Keratinocyte (primary cell): ENCODE results near the gene NQO2. TPM values are rescaled to one million over a fixed set of nuclear protein-coding genes. Genes with fewer than 3 reads are reported as not detected.

ENCODE experiments used
- DNase-seq: peaks from one replicate; pipeline ENCODE4 v3.0.0-alpha.2; 2011; ENCODE audit warnings: low read depth, missing footprints, low spot score
- FAIRE-seq: peaks from 2 replicates; lab custom pipeline; 2011; peaks lifted over from hg19 to GRCh38; lab: Jason Lieb, UNC
- H2AFZ ChIP-seq: 2 replicates; pipeline ENCODE4 v1.6.0; 2012; ENCODE audit warnings: low read length, control low read depth, inconsistent platforms; ENCODE audit not compliant: control insufficient read depth
- H3K27ac ChIP-seq: 2 replicates; pipeline ENCODE4 v1.5.1; 2011; ENCODE audit warnings: low read length; ENCODE audit not compliant: control insufficient read depth, insufficient read depth
- H3K27me3 ChIP-seq: 3 replicates; pipeline ENCODE4 v1.6.0; 2011; ENCODE audit warnings: low read length; ENCODE audit not compliant: control insufficient read depth, insufficient read depth; ENCODE audit errors: extremely low read depth
- H3K36me3 ChIP-seq, 2 experiments: 2 replicates in 1 of 2; 3 replicates in 1 of 2; pipeline ENCODE4 v1.5.1; 2011; ENCODE audit warnings: low read length in 2 of 2, mild to moderate bottlenecking in 1 of 2; ENCODE audit not compliant: control insufficient read depth in 2 of 2, insufficient read depth in 2 of 2; ENCODE audit errors: extremely low read depth in 1 of 2
- H3K4me1 ChIP-seq: 3 replicates; pipeline ENCODE4 v1.5.1; 2011; ENCODE audit warnings: low read length; ENCODE audit not compliant: control insufficient read depth, insufficient read depth; ENCODE audit errors: extremely low read depth
- H3K4me2 ChIP-seq: 3 replicates; pipeline ENCODE4 v1.6.0; 2011; ENCODE audit warnings: low read depth, low read length; ENCODE audit not compliant: control insufficient read depth, insufficient read depth; ENCODE audit errors: extremely low read depth
- H3K4me3 ChIP-seq, 3 experiments: fragments of 200-600 bp in 1 of 3; sonication (generic) in 1 of 3; 2 replicates in 2 of 3; 3 replicates in 1 of 3; pipeline ENCODE4 v1.5.1; 2011 to 2016; ENCODE audit warnings: low read length in 3 of 3, mild to moderate bottlenecking in 3 of 3, control low read depth in 2 of 3, inconsistent platforms in 1 of 3, low read depth in 1 of 3, mixed read lengths in 1 of 3, mixed run types in 1 of 3, moderate library complexity in 1 of 3; ENCODE audit not compliant: control insufficient read depth in 2 of 3, insufficient read depth in 2 of 3; ENCODE audit errors: extremely low read depth in 1 of 3
- H3K79me2 ChIP-seq: 2 replicates; pipeline ENCODE4 v1.6.0; 2012; ENCODE audit warnings: low read length; ENCODE audit not compliant: control insufficient read depth, insufficient read depth
- H3K9ac ChIP-seq: 3 replicates; pipeline ENCODE4 v1.6.0; 2011; ENCODE audit warnings: low read length; ENCODE audit not compliant: control insufficient read depth, insufficient read depth; ENCODE audit errors: extremely low read depth
- H3K9me1 ChIP-seq: 3 replicates; pipeline ENCODE4 v1.6.0; 2011; ENCODE audit warnings: low read length; ENCODE audit not compliant: control insufficient read depth, insufficient read depth; ENCODE audit errors: extremely low read depth
- H3K9me3 ChIP-seq: 2 replicates; pipeline ENCODE4 v1.5.1; 2012; ENCODE audit warnings: low read depth, low read length; ENCODE audit not compliant: control insufficient read depth
- H4K20me1 ChIP-seq: 3 replicates; pipeline ENCODE4 v1.6.0; 2011; ENCODE audit warnings: low read length; ENCODE audit not compliant: control insufficient read depth, insufficient read depth; ENCODE audit errors: extremely low read depth
- EZH2 ChIP-seq: IDR thresholded peaks from one replicate; pipeline ENCODE4 v1.6.1; 2012; ENCODE audit warnings: inconsistent platforms, mild to moderate bottlenecking, low read length, moderate library complexity
- dilution Hi-C: fragments of 300-500 bp; cut with MboI; formaldehyde crosslinking; loops from one replicate; pipeline ENCODE4 v1.7.0; 2020; ENCODE audit warnings: low sequenced_read_pairs; ENCODE audit not compliant: extremely low pct_ligation_motif_present
- polyA plus RNA-seq, 5 experiments: library from polyadenylated mRNA; depleted of rRNA in 3 of 5; stranded (reverse) in 3 of 5; stranded (forward) in 1 of 5; unstranded in 1 of 5; fragments of >200 nt; gene quantifications; 1 replicate in 1 of 5; 2 replicates in 3 of 5; 3 replicates in 1 of 5; pipeline versions ENCODE4 v1.2.1 to v1.2.3, GENCODE V29; 2011 to 2012; ENCODE audit warnings: missing spikeins in 2 of 5, low read depth in 1 of 5, low replicate concordance in 1 of 5
- TF ChIP-seq, protein P1 (sequence below), 3 experiments: IDR thresholded peaks in 1 of 3; conservative IDR thresholded peaks in 1 of 3; optimal IDR thresholded peaks in 1 of 3; 2 replicates in 2 of 3; 3 replicates in 1 of 3; pipeline versions ENCODE3 to v1.5.1; 2011; ENCODE audit warnings: low read length in 3 of 3, mild to moderate bottlenecking in 3 of 3, moderate library complexity in 2 of 3, control low read depth in 1 of 3, inconsistent platforms in 1 of 3; ENCODE audit not compliant: insufficient read depth in 2 of 3; ENCODE audit errors: extremely low read depth in 1 of 3

Gene NQO2
- polyA plus RNA-seq, 1 donor (not counting 4 experiments of a cell fraction or from before 2014, with no cell fraction given), result 22.9 TPM

DNA sequence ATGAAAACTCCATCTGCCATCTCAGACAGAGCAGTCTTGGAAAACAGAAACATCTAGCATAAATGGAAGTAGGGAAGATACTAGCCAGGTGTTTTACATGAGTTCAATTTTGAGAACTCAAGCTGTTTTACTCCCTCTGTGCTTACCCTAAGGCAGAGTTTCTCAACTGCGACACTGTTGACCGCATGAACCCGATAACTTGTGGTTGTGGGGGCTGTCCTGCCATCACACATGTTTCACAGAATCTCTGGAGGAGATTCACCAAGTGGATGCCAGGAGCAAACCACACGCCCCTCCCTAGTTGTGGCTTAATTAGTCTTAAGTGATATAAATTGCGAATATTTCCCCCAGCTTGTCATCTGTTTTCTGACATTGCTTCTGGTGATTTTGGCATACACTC lies 26.0 kb upstream of the NQO2 start:
- Histone ChIP-seq H3K36me3 (no peaks in the 10 kb centered on the region), H3K9me3 (no peaks in the 10 kb centered on the region), H3K4me1 (peaks cover 10% of the 10 kb centered on the region), H2AFZ (no peak overlapping the region), H3K4me3 (no peak overlapping the region), H3K4me2 (no peak overlapping the region), H3K9me1 (no peaks in the 10 kb centered on the region), H3K9ac (no peak overlapping the region), H3K27ac (no peak overlapping the region), H3K79me2 (no peaks in the 10 kb centered on the region), H3K27me3 (no peaks in the 10 kb centered on the region), H4K20me1 (no peaks in the 10 kb centered on the region)
- DNase-seq, result no peak
- dilution Hi-C loops, result no loop called here
- no peak for TF ChIP-seq EZH2
- TF ChIP-seq, protein P1, sequence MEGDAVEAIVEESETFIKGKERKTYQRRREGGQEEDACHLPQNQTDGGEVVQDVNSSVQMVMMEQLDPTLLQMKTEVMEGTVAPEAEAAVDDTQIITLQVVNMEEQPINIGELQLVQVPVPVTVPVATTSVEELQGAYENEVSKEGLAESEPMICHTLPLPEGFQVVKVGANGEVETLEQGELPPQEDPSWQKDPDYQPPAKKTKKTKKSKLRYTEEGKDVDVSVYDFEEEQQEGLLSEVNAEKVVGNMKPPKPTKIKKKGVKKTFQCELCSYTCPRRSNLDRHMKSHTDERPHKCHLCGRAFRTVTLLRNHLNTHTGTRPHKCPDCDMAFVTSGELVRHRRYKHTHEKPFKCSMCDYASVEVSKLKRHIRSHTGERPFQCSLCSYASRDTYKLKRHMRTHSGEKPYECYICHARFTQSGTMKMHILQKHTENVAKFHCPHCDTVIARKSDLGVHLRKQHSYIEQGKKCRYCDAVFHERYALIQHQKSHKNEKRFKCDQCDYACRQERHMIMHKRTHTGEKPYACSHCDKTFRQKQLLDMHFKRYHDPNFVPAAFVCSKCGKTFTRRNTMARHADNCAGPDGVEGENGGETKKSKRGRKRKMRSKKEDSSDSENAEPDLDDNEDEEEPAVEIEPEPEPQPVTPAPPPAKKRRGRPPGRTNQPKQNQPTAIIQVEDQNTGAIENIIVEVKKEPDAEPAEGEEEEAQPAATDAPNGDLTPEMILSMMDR (optimal IDR thresholded peaks at IDR 0.05 in 1 of 3, IDR thresholded peaks at IDR 0.05 in 1 of 3, conservative IDR thresholded peaks at IDR 0.05 in 1 of 3; ENCODE audit: extremely low read depth in 1 of 3, insufficient read depth in 2 of 3, low read length in 3 of 3), result no peak
- no peak for FAIRE-seq

DNA sequence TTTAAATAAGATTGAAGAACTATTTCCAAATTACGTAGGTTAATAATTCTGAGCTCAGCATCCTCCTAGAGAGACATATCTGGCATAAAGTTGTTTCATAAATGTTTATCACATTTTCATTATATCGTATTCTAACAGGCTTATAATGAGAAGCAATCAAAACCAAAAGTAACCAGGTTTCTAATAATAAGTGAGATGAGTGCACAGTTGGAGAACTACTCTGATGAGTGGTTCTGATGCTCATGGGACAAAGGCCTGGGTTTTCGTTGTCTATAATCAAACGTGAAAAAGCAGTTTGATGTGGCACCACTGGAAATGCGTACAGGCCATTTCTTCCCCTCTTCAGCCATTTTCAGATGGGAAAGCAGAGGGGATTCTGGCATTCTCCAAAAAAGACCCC lies 23.6 kb upstream of the NQO2 start:
- Histone ChIP-seq H3K27ac (no peak overlapping the region), H3K9me3 (no peaks in the 10 kb centered on the region), H2AFZ (no peak overlapping the region), H3K4me1 (peaks cover 22% of the 10 kb centered on the region), H3K79me2 (no peaks in the 10 kb centered on the region), H3K4me3 (no peak overlapping the region), H3K9me1 (no peaks in the 10 kb centered on the region), H3K27me3 (no peaks in the 10 kb centered on the region), H3K9ac (no peak overlapping the region), H4K20me1 (no peaks in the 10 kb centered on the region), H3K36me3 (no peaks in the 10 kb centered on the region), H3K4me2 (no peak overlapping the region)
- TF ChIP-seq, protein P1 (optimal IDR thresholded peaks at IDR 0.05 in 1 of 3, IDR thresholded peaks at IDR 0.05 in 1 of 3, conservative IDR thresholded peaks at IDR 0.05 in 1 of 3; ENCODE audit: extremely low read depth in 1 of 3, insufficient read depth in 2 of 3, low read length in 3 of 3), result no peak
- no peak for TF ChIP-seq EZH2
- no peak for DNase-seq
- FAIRE-seq, result no peak
- dilution Hi-C loops, result no loop called here
